AG04450 (cell line): ENCODE results near the gene KLK8. TPM values are rescaled to one million over a fixed set of nuclear protein-coding genes. Genes with fewer than 3 reads are reported as not detected.

Source experiments
- CTCF ChIA-PET: fragments of 300-600, 350-600 bp; formaldehyde crosslinking; extraction: SDS; loops from one replicate; lab custom pipeline; 2022; ENCODE audit warnings: antibody characterized with exemption, inconsistent platforms; lab: Charles Lee
- POLR2A ChIA-PET: fragments of 350-600 bp; formaldehyde crosslinking; extraction: SDS; loops from one replicate; lab custom pipeline; 2021; ENCODE audit warnings: antibody characterized with exemption, inconsistent platforms; lab: Yijun Ruan, JAX
- DNase-seq: peaks from one replicate; pipeline ENCODE4 v3.0.0-alpha.2; 2011; ENCODE audit warnings: low read depth, low spot score
- H3K27ac ChIP-seq: one replicate; pipeline ENCODE4 v1.5.1; 2012; ENCODE audit warnings: low read depth, low read length, control low read depth
- H3K27me3 ChIP-seq: one replicate; pipeline ENCODE4 v1.6.0; 2012; ENCODE audit warnings: low read length; ENCODE audit not compliant: control insufficient read depth, insufficient read depth
- H3K4me3 ChIP-seq: 2 replicates; pipeline ENCODE4 v1.5.1; 2011; ENCODE audit warnings: mild to moderate bottlenecking, low read depth, low read length, control low read depth
- H3K9me3 ChIP-seq: 2 replicates; pipeline ENCODE4 v1.5.1; 2012; ENCODE audit warnings: low read length; ENCODE audit not compliant: control insufficient read depth, insufficient read depth
- polyA plus RNA-seq: library from polyadenylated mRNA; depleted of rRNA; stranded (reverse); fragments of >200 nt; gene quantifications from 2 replicates; pipeline ENCODE4 v1.2.3, GENCODE V29; 2011
- TF ChIP-seq, protein P1 (sequence below): IDR thresholded peaks from 2 replicates; pipeline ENCODE4 v1.5.1; 2011; ENCODE audit warnings: low read depth, low read length, control low read depth, inconsistent platforms

Gene KLK8
- polyA plus RNA-seq, 1 experiment: not detected

DNA sequence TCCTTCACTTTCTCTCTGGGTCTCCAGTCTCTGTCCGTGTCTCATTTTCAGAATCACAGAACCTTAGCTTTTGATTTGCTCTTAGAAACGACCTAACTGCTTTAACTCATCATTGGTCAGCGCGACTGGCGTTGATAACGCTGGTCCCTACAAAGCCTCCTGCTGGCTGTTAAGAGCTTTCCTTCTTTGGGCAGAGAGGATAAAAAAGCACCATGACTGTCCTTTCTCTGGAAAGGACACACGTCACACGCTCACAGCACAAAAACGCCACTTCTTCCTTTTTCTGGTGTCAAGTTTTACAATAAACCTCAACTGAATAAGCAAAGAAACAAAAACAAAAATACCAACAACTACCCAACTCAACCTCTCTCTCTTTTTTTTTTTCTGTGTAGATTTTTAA, 35.1 kb upstream of the KLK8 start:
- TF ChIP-seq, protein P1, sequence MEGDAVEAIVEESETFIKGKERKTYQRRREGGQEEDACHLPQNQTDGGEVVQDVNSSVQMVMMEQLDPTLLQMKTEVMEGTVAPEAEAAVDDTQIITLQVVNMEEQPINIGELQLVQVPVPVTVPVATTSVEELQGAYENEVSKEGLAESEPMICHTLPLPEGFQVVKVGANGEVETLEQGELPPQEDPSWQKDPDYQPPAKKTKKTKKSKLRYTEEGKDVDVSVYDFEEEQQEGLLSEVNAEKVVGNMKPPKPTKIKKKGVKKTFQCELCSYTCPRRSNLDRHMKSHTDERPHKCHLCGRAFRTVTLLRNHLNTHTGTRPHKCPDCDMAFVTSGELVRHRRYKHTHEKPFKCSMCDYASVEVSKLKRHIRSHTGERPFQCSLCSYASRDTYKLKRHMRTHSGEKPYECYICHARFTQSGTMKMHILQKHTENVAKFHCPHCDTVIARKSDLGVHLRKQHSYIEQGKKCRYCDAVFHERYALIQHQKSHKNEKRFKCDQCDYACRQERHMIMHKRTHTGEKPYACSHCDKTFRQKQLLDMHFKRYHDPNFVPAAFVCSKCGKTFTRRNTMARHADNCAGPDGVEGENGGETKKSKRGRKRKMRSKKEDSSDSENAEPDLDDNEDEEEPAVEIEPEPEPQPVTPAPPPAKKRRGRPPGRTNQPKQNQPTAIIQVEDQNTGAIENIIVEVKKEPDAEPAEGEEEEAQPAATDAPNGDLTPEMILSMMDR: no peak
- Histone ChIP-seq H3K4me3 (no peak overlapping the region), H3K27me3 (no peaks in the 10 kb centered on the region), H3K27ac (no peak overlapping the region), H3K9me3 (peaks cover 12% of the 10 kb centered on the region)
- ChIA-PET POLR2A (no interaction called here), CTCF (no interaction called here)
- DNase-seq: no peak

DNA sequence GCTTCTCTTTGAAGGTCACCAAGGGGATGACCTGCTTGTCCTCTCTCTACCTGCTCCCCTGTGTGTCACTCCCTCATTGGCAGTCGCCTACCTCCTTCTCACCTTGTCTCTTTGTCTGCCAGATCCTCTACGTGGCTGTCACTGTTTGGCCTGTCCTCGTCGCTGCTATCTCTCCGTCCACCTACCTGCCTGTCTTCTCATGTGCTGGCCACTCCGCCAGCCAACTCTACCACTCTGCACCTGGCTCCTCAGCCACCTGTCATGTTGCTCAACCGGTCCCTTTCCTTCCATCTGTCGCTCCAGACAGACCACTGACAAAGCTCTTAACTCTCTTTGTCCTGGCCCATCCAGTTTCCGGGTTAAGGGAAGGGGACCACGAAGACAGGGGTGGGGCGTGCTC, 33.3 kb upstream of the KLK8 start, which contains the start of gene KLK12:
Gene KLK12 (minus strand): TSS at position 299 of the 400 bp plus-strand sequence. CDS start 381 bp downstream, outside the sequence.
- no peaks in the 10 kb centered on the region for H3K27me3 ChIP-seq
- TF ChIP-seq, protein P1: no peak
- ChIA-PET POLR2A (no interaction called here), CTCF (no interaction called here)
- DNase-seq: no peak
- H3K4me3 ChIP-seq: no peak within 1 kb of the TSS
- no peak within 1 kb of the TSS for H3K27ac ChIP-seq
- peaks cover 16% of the 10 kb centered on the region for H3K9me3 ChIP-seq

DNA sequence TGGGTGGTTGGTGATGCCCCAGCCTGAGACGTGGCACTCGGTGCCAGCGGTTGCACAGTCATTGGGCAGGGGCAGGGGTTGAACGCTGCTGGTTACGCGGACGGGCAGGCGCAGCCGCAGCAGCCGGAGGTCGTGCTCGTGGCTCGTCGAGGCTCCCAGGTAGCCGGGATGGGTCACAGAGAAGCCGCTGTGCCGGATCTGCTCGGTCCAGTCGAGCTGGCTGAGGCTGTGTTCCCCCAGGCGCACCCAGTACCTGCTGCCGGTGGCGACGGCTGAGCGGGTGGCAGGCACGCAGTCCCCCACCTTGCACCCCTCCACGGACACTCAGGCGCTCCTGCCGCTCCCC, 30.4 kb upstream of the KLK8 start:
- CTCF ChIA-PET: interaction anchor here (1.1 kb wide), 1 partner anchor 11 kb away, joined by 4 read pairs; no protein-coding TSS in a partner anchor
- Histone ChIP-seq H3K9me3 (peaks cover 16% of the 10 kb centered on the region), H3K4me3 (no peak overlapping the region), H3K27ac (no peak overlapping the region), H3K27me3 (no peaks in the 10 kb centered on the region)
- no peak for DNase-seq
- POLR2A ChIA-PET: no interaction called here
- TF ChIP-seq, protein P1: no peak

DNA sequence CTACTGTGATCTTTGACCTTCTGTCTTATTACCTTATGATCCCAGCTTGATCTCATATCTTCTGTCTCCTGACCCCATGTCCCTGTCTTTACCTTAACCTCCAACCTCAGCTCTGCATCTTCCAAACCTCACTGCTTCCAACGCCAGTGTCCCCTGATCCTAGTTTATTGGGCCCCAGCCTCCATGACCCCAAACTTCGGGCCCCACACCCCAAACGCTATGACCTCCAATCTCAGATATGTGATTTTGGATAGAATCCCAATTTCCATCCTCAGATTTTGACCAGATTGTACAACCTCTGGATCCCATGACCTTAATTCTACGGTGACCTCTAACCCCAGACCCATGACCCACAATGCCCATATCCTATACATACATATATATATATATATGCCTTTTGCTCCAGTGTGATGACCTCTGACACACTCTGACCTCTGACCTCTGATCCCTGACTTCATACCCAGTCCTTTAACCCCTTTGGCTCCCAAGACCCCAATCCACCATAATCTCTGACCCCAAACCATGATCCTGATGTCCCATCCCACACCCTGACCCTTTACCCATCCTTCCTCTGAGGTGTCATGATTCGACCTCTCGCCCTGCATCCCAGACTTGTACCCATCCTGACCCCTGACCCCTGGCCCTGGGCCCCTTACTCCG, 29.9 kb upstream of the KLK8 start:
- no peak overlapping the region for H3K27ac ChIP-seq
- TF ChIP-seq, protein P1: no peak
- no peak for DNase-seq
- ChIA-PET POLR2A (no interaction called here), CTCF (no interaction called here)
- H3K4me3 ChIP-seq: no peak overlapping the region
- H3K27me3 ChIP-seq: no peaks in the 10 kb centered on the region
- peaks cover 16% of the 10 kb centered on the region for H3K9me3 ChIP-seq

DNA sequence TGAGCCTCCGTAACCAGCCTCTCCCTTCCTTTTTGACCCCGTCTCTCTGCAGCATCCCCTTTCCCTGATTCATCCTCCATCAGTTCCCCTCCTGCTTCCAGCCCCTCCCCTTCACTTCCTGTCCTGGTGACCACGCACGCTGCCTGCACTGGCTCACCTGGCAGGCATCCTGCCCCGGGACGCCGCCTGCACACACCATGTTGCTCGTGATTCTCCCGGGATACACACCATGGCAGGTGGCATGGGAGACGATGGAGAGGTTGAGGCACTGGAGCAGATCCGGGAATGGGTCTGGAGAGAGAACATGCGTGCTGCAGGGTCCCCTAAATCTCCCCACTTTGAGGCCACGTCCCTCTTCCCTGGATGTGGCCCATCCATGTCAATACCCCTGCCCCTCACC, 29.2 kb upstream of the KLK8 start:
- no peaks in the 10 kb centered on the region for H3K27me3 ChIP-seq
- POLR2A ChIA-PET: no interaction called here

More for the DNA sequence above, 29.2 kb upstream of the KLK8 start:
- CTCF ChIA-PET: no interaction called here
- no peak overlapping the region for H3K4me3 ChIP-seq
- TF ChIP-seq, protein P1: no peak
- H3K27ac ChIP-seq: no peak overlapping the region
- H3K9me3 ChIP-seq: peaks cover 16% of the 10 kb centered on the region
- DNase-seq: no peak
